ENCODE measurements around the gene ADAMTS12.

The ADAMTS12 gene

DNA sequence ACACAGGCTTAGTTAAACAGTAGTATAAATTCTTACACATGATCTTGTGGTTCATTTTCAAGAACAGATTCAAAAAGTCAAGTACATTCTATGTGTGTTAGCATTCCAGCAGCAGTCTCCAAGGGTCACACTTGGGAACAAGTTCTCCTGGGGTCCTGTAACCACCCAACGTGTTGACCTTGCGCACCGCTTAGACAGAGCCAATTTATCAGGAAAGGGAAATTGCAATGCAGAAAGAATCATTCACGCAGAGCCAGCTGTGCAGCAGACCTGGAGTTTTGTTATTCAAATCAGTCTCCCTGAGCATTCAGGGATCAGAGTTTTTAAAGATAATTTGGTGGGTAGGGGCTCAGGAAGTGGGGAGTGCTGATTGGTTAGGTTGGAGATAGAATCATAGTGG, 35.9 kb upstream of the ADAMTS12 start:
- ATAC-seq = no peak
- no peak for TF ChIP-seq ESRRG (CRISPR knock-in tag; IDR thresholded peaks at IDR 0.05)
- TF ChIP-seq, protein P1, sequence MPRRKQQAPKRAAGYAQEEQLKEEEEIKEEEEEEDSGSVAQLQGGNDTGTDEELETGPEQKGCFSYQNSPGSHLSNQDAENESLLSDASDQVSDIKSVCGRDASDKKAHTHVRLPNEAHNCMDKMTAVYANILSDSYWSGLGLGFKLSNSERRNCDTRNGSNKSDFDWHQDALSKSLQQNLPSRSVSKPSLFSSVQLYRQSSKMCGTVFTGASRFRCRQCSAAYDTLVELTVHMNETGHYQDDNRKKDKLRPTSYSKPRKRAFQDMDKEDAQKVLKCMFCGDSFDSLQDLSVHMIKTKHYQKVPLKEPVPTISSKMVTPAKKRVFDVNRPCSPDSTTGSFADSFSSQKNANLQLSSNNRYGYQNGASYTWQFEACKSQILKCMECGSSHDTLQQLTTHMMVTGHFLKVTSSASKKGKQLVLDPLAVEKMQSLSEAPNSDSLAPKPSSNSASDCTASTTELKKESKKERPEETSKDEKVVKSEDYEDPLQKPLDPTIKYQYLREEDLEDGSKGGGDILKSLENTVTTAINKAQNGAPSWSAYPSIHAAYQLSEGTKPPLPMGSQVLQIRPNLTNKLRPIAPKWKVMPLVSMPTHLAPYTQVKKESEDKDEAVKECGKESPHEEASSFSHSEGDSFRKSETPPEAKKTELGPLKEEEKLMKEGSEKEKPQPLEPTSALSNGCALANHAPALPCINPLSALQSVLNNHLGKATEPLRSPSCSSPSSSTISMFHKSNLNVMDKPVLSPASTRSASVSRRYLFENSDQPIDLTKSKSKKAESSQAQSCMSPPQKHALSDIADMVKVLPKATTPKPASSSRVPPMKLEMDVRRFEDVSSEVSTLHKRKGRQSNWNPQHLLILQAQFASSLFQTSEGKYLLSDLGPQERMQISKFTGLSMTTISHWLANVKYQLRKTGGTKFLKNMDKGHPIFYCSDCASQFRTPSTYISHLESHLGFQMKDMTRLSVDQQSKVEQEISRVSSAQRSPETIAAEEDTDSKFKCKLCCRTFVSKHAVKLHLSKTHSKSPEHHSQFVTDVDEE (CRISPR knock-in tag; IDR thresholded peaks at IDR 0.05) = no peak
- TF ChIP-seq TCF4 (CRISPR knock-in tag; IDR thresholded peaks at IDR 0.05; ENCODE audit: borderline replicate concordance) = no peak
- TF ChIP-seq, protein P2, sequence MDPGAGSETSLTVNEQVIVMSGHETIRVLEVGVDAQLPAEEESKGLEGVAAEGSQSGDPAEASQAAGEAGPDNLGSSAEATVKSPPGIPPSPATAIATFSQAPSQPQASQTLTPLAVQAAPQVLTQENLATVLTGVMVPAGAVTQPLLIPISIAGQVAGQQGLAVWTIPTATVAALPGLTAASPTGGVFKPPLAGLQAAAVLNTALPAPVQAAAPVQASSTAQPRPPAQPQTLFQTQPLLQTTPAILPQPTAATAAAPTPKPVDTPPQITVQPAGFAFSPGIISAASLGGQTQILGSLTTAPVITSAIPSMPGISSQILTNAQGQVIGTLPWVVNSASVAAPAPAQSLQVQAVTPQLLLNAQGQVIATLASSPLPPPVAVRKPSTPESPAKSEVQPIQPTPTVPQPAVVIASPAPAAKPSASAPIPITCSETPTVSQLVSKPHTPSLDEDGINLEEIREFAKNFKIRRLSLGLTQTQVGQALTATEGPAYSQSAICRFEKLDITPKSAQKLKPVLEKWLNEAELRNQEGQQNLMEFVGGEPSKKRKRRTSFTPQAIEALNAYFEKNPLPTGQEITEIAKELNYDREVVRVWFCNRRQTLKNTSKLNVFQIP (CRISPR knock-in tag; IDR thresholded peaks at IDR 0.05; ENCODE audit: borderline replicate concordance, low read depth) = no peak
- TF ChIP-seq RARB (CRISPR knock-in tag; IDR thresholded peaks at IDR 0.05) = no peak
- no peak for TF ChIP-seq SNAI2 (CRISPR knock-in tag; IDR thresholded peaks at IDR 0.05)
- no peak for TF ChIP-seq ZFP30 (CRISPR knock-in tag; IDR thresholded peaks at IDR 0.05)
- no peak for TF ChIP-seq ZNF565 (CRISPR knock-in tag; conservative IDR thresholded peaks at IDR 0.05; ENCODE audit: low read depth)
- TF ChIP-seq ZFP3 (CRISPR knock-in tag; IDR thresholded peaks at IDR 0.05) = no peak
- TF ChIP-seq PPARA (CRISPR knock-in tag; IDR thresholded peaks at IDR 0.05; ENCODE audit: borderline replicate concordance) = no peak
- no peak for TF ChIP-seq PATZ1 (CRISPR knock-in tag; IDR thresholded peaks at IDR 0.05; ENCODE audit: borderline replicate concordance)
- TF ChIP-seq CSDC2 (CRISPR knock-in tag; IDR thresholded peaks at IDR 0.05) = no peak
- TF ChIP-seq ARNTL (CRISPR knock-in tag; IDR thresholded peaks at IDR 0.05; ENCODE audit: borderline replicate concordance, low read depth) = no peak
- TF ChIP-seq ISL1 (CRISPR knock-in tag; IDR thresholded peaks at IDR 0.05) = no peak
- TF ChIP-seq, protein P3, sequence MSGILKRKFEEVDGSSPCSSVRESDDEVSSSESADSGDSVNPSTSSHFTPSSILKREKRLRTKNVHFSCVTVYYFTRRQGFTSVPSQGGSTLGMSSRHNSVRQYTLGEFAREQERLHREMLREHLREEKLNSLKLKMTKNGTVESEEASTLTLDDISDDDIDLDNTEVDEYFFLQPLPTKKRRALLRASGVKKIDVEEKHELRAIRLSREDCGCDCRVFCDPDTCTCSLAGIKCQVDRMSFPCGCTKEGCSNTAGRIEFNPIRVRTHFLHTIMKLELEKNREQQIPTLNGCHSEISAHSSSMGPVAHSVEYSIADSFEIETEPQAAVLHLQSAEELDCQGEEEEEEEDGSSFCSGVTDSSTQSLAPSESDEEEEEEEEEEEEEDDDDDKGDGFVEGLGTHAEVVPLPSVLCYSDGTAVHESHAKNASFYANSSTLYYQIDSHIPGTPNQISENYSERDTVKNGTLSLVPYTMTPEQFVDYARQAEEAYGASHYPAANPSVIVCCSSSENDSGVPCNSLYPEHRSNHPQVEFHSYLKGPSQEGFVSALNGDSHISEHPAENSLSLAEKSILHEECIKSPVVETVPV (CRISPR knock-in tag; IDR thresholded peaks at IDR 0.05) = no peak
- no peak for TF ChIP-seq TOX (CRISPR knock-in tag; IDR thresholded peaks at IDR 0.05; ENCODE audit: borderline replicate concordance)
- no peak for TF ChIP-seq BACH2 (CRISPR knock-in tag; IDR thresholded peaks at IDR 0.05; ENCODE audit: borderline replicate concordance)
- TF ChIP-seq OSR1 (CRISPR knock-in tag; IDR thresholded peaks at IDR 0.05) = no peak

DNA sequence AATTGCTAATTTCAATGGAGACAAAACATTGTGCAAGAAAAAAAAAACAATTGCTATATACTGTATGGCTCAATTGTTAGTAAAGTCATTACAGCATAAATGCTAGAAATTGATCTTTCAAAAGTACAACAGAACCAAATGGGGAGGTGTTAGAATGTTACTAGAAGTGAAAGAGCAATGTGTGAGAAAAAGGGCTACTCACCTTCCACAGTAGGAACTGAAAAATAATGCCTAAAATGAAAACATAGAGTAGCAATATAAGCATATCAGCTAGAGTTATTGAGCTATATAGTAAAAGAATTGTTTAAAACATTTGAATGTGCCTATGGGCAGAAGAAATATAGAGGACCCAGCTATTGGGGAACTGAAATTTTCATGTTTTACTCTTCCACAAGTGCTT, 33.5 kb upstream of the ADAMTS12 start:
- TF ChIP-seq ZNF8 (CRISPR knock-in tag; IDR thresholded peaks at IDR 0.05) (no peak), CSDC2 (CRISPR knock-in tag; IDR thresholded peaks at IDR 0.05) (no peak), ESRRG (CRISPR knock-in tag; IDR thresholded peaks at IDR 0.05) (no peak), OSR1 (CRISPR knock-in tag; IDR thresholded peaks at IDR 0.05) (no peak), GLIS3 (CRISPR knock-in tag; IDR thresholded peaks at IDR 0.05) (no peak), ISL1 (CRISPR knock-in tag; IDR thresholded peaks at IDR 0.05) (no peak), ZNF565 (CRISPR knock-in tag; conservative IDR thresholded peaks at IDR 0.05; ENCODE audit: low read depth) (no peak), ZC3H10 (CRISPR knock-in tag; IDR thresholded peaks at IDR 0.05) (no peak), TCF4 (CRISPR knock-in tag; IDR thresholded peaks at IDR 0.05; ENCODE audit: borderline replicate concordance) (no peak), PPARA (CRISPR knock-in tag; IDR thresholded peaks at IDR 0.05; ENCODE audit: borderline replicate concordance) (no peak)
- TF ChIP-seq, protein P1 (CRISPR knock-in tag; IDR thresholded peaks at IDR 0.05) = no peak
- TF ChIP-seq, protein P2 (CRISPR knock-in tag; IDR thresholded peaks at IDR 0.05; ENCODE audit: borderline replicate concordance, low read depth) = no peak
- no peak for ATAC-seq

Data from SK-N-SH treated with all-trans-retinoic acid at 6 μM for 48 hours (cell line).